Esophagus squamous epithelium (tissue), 5 donors: ENCODE data around the gene EEF1E1. TPM values are rescaled to one million over a fixed set of nuclear protein-coding genes. Genes with fewer than 3 reads are reported as not detected.

Source experiments
- DNase-seq: peaks from one replicate; lab custom pipeline; 2025; lab: John Stamatoyannopoulos, UW
- H3K27ac ChIP-seq, 4 donors: fragments of 200-600 bp; sonication (generic); one replicate each; pipeline ENCODE4 v1.5.1; 2016 to 2019; ENCODE audit warnings: mild to moderate bottlenecking in 1 of 4
- H3K27me3 ChIP-seq, 4 donors: fragments of 200-600 bp; sonication (generic); 1 replicate in 3 of 4; 2 replicates in 1 of 4; pipeline versions ENCODE4 v1.5.1 to v1.6.0; 2017 to 2021; ENCODE audit warnings: antibody characterized with exemption in 1 of 4
- H3K36me3 ChIP-seq, 3 donors: fragments of 200-600 bp; sonication (generic); one replicate each; pipeline ENCODE4 v1.5.1; 2016 to 2019
- H3K4me1 ChIP-seq, 3 donors: fragments of 200-600 bp; sonication (generic); one replicate each; pipeline ENCODE4 v1.5.1; 2017 to 2019
- H3K4me3 ChIP-seq, 4 donors: fragments of 200-600 bp; sonication (generic); 1 replicate in 3 of 4; 2 replicates in 1 of 4; pipeline ENCODE4 v1.5.1; 2016 to 2019; ENCODE audit warnings: mild to moderate bottlenecking in 2 of 4, moderate library complexity in 1 of 4
- H3K9me3 ChIP-seq, 3 donors: fragments of 200-600 bp; sonication (generic); one replicate each; pipeline ENCODE4 v1.5.1; 2016 to 2019
- POLR2A ChIP-seq, 4 donors: fragments of 450-650 bp; IDR thresholded peaks; one replicate each; pipeline ENCODE4 v1.6.1; 2017; ENCODE audit warnings: antibody characterized with exemption in 4 of 4, mild to moderate bottlenecking in 4 of 4, moderate library complexity in 3 of 4
- WGBS, 2 donors: methylation state at CpG; one replicate each; pipeline ENCODE4 v1.1.5; 2018; 5-methylcytosine and 5-hydroxymethylcytosine counted together
- intact Hi-C: fragments of 100-400 bp; cut with DNase I; formaldehyde crosslinking; loops from one replicate; pipeline ENCODE4 v1.15.0; 2022
- total RNA-seq, 4 donors: library from RNA; depleted of rRNA; stranded (reverse); fragments of >200 nt; gene quantifications; one replicate each; pipeline ENCODE4 v1.1.0, GENCODE V29; 2016
- TF ChIP-seq, protein P1 (sequence below), 6 experiments: fragments of 450-650 bp in 4 of 6; fragments of 200-600 bp in 2 of 6; sonication (generic) in 2 of 6; IDR thresholded peaks; one replicate each; pipeline ENCODE4 v1.5.1; 2016 to 2019; ENCODE audit warnings: antibody characterized with exemption in 6 of 6, mild to moderate bottlenecking in 4 of 6, moderate library complexity in 4 of 6
- donor health status: DM: yes; HTN: yes; CAD: no.

The EEF1E1 gene
- total RNA-seq, 4 donors from 2014 or later = 18.6 to 67.3 (median 56.3) TPM

DNA sequence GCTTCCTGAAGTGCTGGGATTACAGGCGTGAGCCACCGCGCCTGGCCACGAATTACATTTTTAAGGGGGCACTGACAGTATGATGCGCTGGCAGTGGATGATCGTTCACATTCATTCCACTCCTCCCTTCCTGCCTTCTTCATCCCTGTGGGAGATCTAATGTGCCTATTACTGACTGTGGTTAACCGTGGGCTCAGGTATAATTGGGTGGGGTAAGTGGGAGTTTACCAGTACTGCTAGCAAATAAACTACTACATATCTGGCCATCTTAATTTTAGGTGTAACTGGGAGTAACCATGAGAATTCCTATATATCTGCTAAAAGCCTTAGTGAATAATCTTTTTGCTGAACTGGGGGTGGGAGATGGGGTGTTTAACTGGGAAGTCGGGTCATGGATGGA, 31.6 kb downstream of the EEF1E1 start:
- no peaks in the 10 kb centered on the region for H3K9me3 ChIP-seq
- 82 to 87% methylated on average over 8 of the region's 8 CpGs for WGBS, 2 donors

DNA sequence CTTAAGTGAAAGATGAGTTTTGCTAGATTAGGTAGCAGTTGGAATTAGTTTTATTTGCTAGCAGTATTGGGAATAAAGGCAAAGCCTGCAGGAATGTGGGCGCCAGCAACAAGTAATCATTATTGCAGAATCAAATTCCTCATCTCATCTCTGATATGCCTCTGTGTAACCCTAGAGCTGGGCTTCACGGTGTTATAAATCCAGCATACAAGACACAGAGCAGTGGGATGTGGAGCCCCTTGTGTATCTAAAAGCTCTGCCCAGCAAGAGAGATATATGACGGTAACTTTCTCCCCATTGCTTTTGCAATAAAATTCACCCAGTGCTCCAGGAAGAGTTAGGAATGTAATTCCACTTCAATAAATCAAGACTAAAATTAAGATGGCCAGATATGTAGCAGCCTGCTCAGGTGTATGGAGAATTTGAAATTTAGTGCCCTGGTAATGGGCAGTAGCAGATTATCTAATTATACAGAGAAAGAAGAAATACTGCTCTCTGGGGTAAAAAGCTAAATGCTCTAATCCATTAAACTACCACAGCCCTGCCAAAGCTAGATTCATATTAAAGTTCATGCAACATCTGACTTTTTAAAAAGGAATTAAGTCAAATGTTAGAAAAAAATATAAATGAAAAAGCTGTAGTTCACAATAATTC, 32.6 kb downstream of the EEF1E1 start:
- H3K9me3 ChIP-seq = no peaks in the 10 kb centered on the region
- WGBS, 2 donors = 80 to 90% methylated on average over 3 of the region's 3 CpGs
- no peak overlapping the region for H3K4me3 ChIP-seq
- peaks cover 0 to 2% (median under 1%) of the 10 kb centered on the region in 3 donors for H3K4me1 ChIP-seq
- H3K27ac ChIP-seq = no peak overlapping the region
- no peak for DNase-seq
- intact Hi-C loops = no loop called here
- TF ChIP-seq, protein P1, sequence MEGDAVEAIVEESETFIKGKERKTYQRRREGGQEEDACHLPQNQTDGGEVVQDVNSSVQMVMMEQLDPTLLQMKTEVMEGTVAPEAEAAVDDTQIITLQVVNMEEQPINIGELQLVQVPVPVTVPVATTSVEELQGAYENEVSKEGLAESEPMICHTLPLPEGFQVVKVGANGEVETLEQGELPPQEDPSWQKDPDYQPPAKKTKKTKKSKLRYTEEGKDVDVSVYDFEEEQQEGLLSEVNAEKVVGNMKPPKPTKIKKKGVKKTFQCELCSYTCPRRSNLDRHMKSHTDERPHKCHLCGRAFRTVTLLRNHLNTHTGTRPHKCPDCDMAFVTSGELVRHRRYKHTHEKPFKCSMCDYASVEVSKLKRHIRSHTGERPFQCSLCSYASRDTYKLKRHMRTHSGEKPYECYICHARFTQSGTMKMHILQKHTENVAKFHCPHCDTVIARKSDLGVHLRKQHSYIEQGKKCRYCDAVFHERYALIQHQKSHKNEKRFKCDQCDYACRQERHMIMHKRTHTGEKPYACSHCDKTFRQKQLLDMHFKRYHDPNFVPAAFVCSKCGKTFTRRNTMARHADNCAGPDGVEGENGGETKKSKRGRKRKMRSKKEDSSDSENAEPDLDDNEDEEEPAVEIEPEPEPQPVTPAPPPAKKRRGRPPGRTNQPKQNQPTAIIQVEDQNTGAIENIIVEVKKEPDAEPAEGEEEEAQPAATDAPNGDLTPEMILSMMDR (IDR thresholded peaks at IDR 0.05) = no peak
- no peak for TF ChIP-seq POLR2A (IDR thresholded peaks at IDR 0.05)
- no peaks in the 10 kb centered on the region for H3K27me3 ChIP-seq
- H3K36me3 ChIP-seq = no peaks in the 10 kb centered on the region

More for the DNA sequence above, 31.6 kb downstream of the EEF1E1 start:
- H3K36me3 ChIP-seq = no peaks in the 10 kb centered on the region
- H3K4me1 ChIP-seq = no peaks in the 10 kb centered on the region
- no peak for DNase-seq
- no peak overlapping the region for H3K4me3 ChIP-seq
- TF ChIP-seq, protein P1 (IDR thresholded peaks at IDR 0.05) = no peak
- no peak for TF ChIP-seq POLR2A (IDR thresholded peaks at IDR 0.05)
- H3K27ac ChIP-seq = no peak overlapping the region
- intact Hi-C loops = no loop called here
- no peaks in the 10 kb centered on the region for H3K27me3 ChIP-seq

DNA sequence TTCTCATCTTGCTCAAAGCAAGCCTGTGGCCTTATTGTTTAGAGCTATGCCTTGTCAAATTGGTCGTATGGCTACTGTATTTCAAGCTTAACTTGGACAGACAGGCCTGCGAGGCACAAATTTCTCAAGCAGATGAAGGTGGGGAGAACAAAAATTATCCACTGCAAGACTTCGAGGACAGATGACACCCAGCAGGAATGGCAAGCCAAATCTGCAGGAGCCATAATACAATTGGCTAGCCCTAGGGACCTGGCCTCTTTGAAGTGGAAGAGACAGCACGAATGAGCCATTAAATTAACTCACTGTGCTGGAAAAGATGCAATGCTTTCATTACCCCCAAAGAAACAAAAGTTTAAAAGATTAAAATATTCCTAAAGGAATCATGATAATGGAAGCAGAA, 33.2 kb downstream of the EEF1E1 start:
- no peak overlapping the region for H3K27ac ChIP-seq
- no peaks in the 10 kb centered on the region for H3K9me3 ChIP-seq
- DNase-seq = no peak
- TF ChIP-seq POLR2A (IDR thresholded peaks at IDR 0.05) = no peak
- TF ChIP-seq, protein P1 (IDR thresholded peaks at IDR 0.05) = no peak
- 63 to 68% methylated on average over 2 to 4 of the region's 4 CpGs for WGBS, 2 donors
- no peaks in the 10 kb centered on the region for H3K36me3 ChIP-seq
- no peaks in the 10 kb centered on the region for H3K27me3 ChIP-seq
- H3K4me1 ChIP-seq = peaks cover 0 to 5% (median 3%) of the 10 kb centered on the region in 3 donors
- intact Hi-C loops = no loop called here
- no peak overlapping the region for H3K4me3 ChIP-seq

DNA sequence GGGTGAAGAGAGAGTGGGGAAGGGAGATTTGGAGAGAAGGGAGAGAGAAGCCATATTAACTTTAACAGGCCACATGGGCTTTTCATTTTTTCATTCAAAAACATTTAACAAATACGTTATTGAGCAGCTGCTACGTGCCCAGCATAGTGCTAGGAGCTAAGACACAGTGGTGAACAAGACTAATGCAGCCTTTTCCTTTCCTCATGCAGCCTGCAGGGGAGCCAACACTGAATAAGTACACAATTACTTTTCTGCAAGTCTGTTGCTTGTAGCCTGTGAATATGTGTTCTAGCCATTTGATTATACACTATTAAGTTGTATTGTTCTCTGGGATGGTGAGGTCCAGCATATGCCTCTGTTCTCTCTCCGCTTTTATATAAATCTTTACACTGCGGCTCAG, 36.2 kb downstream of the EEF1E1 start:
- no peak for DNase-seq
- H3K27me3 ChIP-seq = no peaks in the 10 kb centered on the region
- WGBS, 2 donors = 84 to 89% methylated on average over 4 of the region's 4 CpGs

DNA sequence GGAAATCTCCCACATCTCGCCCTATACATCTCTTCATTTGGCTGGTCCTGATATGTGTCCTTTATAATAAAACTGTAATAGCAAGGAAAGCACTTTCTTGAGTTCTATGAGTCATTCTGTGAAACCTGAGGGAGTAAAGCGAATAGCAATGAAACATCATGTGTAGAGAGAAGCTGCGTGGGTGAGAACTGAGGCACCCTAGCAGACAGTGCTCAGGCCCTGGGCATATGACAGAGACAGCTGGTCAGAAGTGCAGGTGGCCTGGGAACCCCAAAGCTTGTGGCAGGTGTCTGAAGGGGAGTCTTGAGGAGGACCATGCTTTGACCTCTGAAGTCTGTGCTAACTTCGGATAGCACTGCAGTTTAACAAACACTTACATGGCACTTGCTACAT, 36.8 kb downstream of the EEF1E1 start:
- no peaks in the 10 kb centered on the region for H3K27me3 ChIP-seq
- TF ChIP-seq POLR2A (IDR thresholded peaks at IDR 0.05) = no peak
- TF ChIP-seq, protein P1 (IDR thresholded peaks at IDR 0.05) = no peak
- H3K36me3 ChIP-seq = peaks cover 0 to 13% (median 0%) of the 10 kb centered on the region in 3 donors
- peaks cover 0 to 18% (median 3%) of the 10 kb centered on the region in 3 donors for H3K4me1 ChIP-seq
- H3K9me3 ChIP-seq = no peaks in the 10 kb centered on the region
- H3K27ac ChIP-seq = no peak overlapping the region
- no peak for DNase-seq
- no peak overlapping the region for H3K4me3 ChIP-seq
- intact Hi-C loops = no loop called here
- 79 to 84% methylated on average over 3 to 4 of the region's 4 CpGs for WGBS, 2 donors

More for the DNA sequence above, 36.2 kb downstream of the EEF1E1 start:
- intact Hi-C loops = no loop called here
- Histone ChIP-seq H3K4me1 (peaks cover 0 to 18% (median 3%) of the 10 kb centered on the region in 3 donors), H3K4me3 (no peak overlapping the region), H3K9me3 (no peaks in the 10 kb centered on the region), H3K27ac (no peak overlapping the region), H3K36me3 (peaks cover 0 to 7% (median 0%) of the 10 kb centered on the region in 3 donors)
- no peak for TF ChIP-seq POLR2A (IDR thresholded peaks at IDR 0.05)
- TF ChIP-seq, protein P1 (IDR thresholded peaks at IDR 0.05) = no peak
